HPDE6-E6E7 (cell line): Measurements from ENCODE around the gene TMEM117.
"Not testable (repeated sequence)": the region's sequence is repeated elsewhere in the genome, so short reads cannot be mapped to it uniquely, and the experiment has no call there.

Experiments
- DNase-seq: peaks from one replicate; pipeline ENCODE4 v3.0.0; 2011; ENCODE audit warnings: missing footprints; ENCODE audit errors: extremely low spot score

The TMEM117 gene

GRCh38 chr12:44217146-44217883 lies 381.4 kb downstream of the TMEM117 start:
- DNase-seq = peak; percentile 13

GRCh38 chr12:44223736-44224135 lies 387.9 kb downstream of the TMEM117 start:
- DNase-seq = no peak

GRCh38 chr12:44224399-44225148 lies 388.7 kb downstream of the TMEM117 start:
- DNase-seq = no peak

- DNase-seq = no peak
These were observed 389.2 kb downstream of the TMEM117 start for GRCh38 chr12:44225149-44225510.

- DNase-seq = no peak
These were observed 391.7 kb downstream of the TMEM117 start for GRCh38 chr12:44227616-44228015.

- no peak for DNase-seq
These were observed 394.0 kb downstream of the TMEM117 start for GRCh38 chr12:44229846-44230245.

- DNase-seq = no peak
These were observed 399.8 kb downstream of the TMEM117 start for GRCh38 chr12:44235674-44236073.

- no peak for DNase-seq
These were observed 404.3 kb downstream of the TMEM117 start for GRCh38 chr12:44240186-44240585.

- DNase-seq = no peak
These were observed 410.1 kb downstream of the TMEM117 start for GRCh38 chr12:44245932-44246331.

- DNase-seq = no peak
These were observed 410.7 kb downstream of the TMEM117 start for GRCh38 chr12:44246482-44247105.

- DNase-seq = no peak
These were observed 411.7 kb downstream of the TMEM117 start for GRCh38 chr12:44247588-44247987.

GRCh38 chr12:44248436-44248835 lies 412.6 kb downstream of the TMEM117 start:
- no peak for DNase-seq

GRCh38 chr12:44250440-44250839 lies 414.6 kb downstream of the TMEM117 start:
- DNase-seq = not testable (repeated sequence)

- DNase-seq = no peak
These were observed 417.5 kb downstream of the TMEM117 start for GRCh38 chr12:44253338-44253856.

- DNase-seq = no peak
These were observed 422.4 kb downstream of the TMEM117 start for GRCh38 chr12:44258246-44258645.

GRCh38 chr12:44259890-44260289 lies 424.0 kb downstream of the TMEM117 start:
- DNase-seq = no peak

- no peak for DNase-seq
These were observed 424.7 kb downstream of the TMEM117 start for GRCh38 chr12:44260581-44260980.

- no peak for DNase-seq
These were observed 449.6 kb downstream of the TMEM117 start for GRCh38 chr12:44285321-44285960.

GRCh38 chr12:44286336-44286735 lies 450.5 kb downstream of the TMEM117 start:
- no peak for DNase-seq

- DNase-seq = no peak
These were observed 451.1 kb downstream of the TMEM117 start for GRCh38 chr12:44286821-44287505.

- DNase-seq = no peak
These were observed 451.7 kb downstream of the TMEM117 start for GRCh38 chr12:44287545-44287944.
